ENCODE measurements around the gene JADE1.

The JADE1 gene

DNA sequence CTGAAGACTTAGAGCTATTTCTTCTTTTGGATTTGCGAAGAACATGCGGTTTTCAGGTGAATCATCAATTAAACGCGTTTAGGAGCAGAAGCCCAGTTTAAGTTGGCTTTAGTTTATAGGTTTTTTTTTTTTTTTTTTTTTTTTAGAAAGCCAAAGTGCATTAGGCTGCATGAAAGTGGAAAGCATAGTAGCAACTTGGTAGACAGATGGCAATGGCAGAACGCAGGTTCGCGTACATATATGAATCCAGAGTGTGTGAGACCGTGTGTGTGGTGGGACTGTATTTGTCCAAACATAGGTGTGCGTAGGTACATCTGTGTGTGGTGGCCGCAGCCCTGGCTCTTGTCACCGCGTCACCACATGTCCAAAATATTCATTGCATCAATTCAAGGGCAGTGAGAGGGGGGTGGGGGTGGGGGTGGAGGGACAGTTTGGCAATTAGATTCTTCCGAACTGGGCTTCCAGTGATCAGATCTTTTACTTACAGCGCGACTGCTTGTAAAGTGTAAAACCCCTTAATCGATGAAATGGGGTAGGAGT is 901 bp downstream of the JADE1 start:
- no peak for DNase-seq (ENCODE audit: low read depth in 1 of 2, low spot score in 1 of 2)

DNA sequence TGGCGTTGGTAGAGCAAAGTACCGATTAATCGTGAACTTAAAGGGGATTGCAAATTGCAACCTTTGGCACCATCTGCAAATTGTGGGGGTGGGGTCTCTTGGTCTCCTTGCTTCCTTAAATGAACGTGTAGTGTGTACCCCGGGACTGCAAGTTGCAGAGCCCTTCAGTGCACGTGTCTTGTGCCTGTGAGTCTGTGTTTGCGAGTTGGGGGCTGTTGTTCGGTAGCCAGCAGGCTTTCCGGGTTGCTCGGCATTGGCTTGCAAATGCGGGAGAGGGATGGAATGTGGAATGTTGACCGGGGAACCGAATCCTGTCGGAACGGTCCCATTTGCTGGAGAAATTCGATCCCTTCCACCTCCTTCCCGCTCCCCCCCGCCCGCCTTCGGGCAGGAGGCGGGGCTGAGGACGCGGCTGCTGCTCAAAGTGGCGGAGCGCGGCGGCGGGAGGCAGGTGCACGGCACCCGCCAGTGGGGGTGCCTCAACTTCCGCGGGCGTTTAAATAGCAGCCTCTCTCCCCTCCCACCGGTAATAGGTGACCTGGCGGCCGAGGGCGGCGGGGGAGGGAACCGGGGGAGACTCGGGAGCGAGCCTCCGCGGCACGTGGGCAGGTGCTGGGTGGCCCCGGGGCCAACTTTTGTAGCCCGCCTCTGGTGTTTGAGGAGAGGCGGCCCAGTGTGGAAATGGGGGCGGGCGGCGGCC is 1.5 kb downstream of the JADE1 start:
- DNase-seq (ENCODE audit: low read depth in 1 of 2, low spot score in 1 of 2) = peak; percentile 66 to 67

GRCh38 chr4:128811571-128812441 is 2.3 kb downstream of the JADE1 start:
- DNase-seq (ENCODE audit: low read depth in 1 of 2, low spot score in 1 of 2) = peak; percentile 61 to 70

GRCh38 chr4:128812442-128813235 is 3.1 kb downstream of the JADE1 start:
- no peak for DNase-seq (ENCODE audit: low read depth in 1 of 2, low spot score in 1 of 2)

DNA sequence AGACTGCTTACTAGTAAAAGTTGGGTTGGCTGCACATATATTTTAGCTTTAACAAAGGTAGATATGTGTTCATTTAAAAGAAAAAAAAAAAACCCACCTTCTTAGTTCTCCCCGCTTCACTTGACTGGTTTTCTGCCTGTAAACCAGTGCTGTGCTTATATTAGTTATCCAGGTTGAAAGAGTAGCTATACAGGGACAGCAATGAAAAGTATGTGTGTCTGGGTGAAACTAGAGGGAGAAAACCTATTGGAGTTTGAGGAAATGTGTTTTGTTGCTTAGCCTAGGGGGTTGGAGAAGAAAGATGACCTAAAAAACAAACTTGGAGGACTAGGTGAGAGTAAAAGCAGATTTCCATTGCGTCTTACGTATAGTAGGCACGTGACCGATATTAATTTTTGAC is 4.5 kb downstream of the JADE1 start:
- no peak for DNase-seq (ENCODE audit: low read depth in 1 of 2, low spot score in 1 of 2)

GRCh38 chr4:128818442-128818841 is 8.9 kb downstream of the JADE1 start:
- no peak for DNase-seq (ENCODE audit: low read depth in 1 of 2, low spot score in 1 of 2)

GRCh38 chr4:128819082-128819742 is 9.7 kb downstream of the JADE1 start:
- DNase-seq (ENCODE audit: low read depth in 1 of 2, low spot score in 1 of 2) = no peak

GRCh38 chr4:128820671-128821070 is 11.2 kb downstream of the JADE1 start:
- no peak for DNase-seq (ENCODE audit: low read depth in 1 of 2, low spot score in 1 of 2)

DNA sequence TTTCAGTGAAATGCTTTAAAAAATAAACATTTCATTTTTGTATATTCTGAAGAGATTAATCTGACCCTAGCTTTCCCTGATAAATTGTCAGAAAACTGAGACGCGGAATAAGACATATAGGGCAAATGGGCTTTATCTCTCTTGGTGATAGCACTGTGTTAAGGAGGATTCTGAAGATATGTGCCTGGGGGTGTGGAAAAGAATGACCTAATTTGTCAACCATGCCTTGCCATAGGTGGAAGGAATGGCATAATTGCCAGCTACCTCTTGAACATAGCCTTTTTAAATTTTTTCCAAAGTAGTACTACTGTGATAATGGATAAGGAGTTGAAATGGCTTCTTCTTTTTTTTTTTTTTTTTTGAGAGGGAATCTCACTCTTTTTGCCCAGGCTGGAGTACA is 11.7 kb downstream of the JADE1 start:
- no peak for DNase-seq (ENCODE audit: low read depth in 1 of 2, low spot score in 1 of 2)

GRCh38 chr4:128823025-128823661 is 13.6 kb downstream of the JADE1 start:
- no peak for DNase-seq (ENCODE audit: low read depth in 1 of 2, low spot score in 1 of 2)

DNA sequence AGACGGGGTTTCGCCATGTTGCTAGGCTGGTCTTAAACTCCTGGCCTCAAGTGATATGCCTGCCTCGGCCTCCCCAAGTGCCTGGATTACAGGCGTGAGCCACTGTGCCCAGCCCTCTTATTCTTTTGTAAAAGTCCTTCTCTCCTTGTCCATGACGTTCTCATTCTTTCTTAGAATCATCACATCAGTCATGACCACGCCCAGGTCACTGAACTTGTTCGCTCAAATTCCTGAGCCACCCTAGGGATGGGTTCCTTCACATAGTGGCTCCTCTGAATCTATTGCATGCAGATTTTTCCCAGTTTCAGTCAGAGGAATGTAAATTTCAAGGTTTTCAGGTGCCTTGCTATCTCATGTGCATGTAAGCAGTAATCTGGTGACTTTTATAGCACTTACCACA is 15.7 kb downstream of the JADE1 start:
- no peak for DNase-seq (ENCODE audit: low read depth in 1 of 2, low spot score in 1 of 2)

- no peak for DNase-seq (ENCODE audit: low read depth in 1 of 2, low spot score in 1 of 2)
These were observed 17.8 kb downstream of the JADE1 start for GRCh38 chr4:128827296-128827695.

DNA sequence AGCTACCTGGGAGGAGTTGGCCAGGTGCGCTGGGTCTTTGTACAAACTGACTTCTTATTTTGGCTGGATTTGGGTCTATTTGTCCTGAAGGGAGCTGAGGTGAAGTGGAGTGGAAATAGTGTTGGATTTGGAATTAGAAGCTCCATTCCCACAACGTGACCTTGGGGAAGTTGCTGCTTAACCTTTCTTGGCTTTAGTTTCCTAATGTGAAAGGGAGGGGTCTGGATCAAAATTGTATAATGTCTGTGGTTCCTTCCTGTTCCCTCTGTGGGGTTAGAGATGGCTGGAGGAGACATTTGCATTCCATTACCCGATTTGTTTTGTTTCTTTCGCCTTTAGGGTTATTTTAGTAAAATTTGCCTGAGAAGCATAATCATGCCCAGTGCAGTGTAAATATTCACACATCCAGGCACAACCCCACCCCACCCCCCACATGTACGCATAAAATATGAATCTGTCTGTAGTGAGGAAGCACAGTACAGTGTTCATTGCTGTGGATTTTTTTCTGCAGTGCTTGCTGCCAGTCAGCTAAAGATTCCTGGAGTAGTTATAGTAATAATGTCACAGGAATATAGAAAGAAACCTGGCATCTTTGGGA is 21.5 kb downstream of the JADE1 start:
- DNase-seq (ENCODE audit: low read depth in 1 of 2, low spot score in 1 of 2) = no peak

DNA sequence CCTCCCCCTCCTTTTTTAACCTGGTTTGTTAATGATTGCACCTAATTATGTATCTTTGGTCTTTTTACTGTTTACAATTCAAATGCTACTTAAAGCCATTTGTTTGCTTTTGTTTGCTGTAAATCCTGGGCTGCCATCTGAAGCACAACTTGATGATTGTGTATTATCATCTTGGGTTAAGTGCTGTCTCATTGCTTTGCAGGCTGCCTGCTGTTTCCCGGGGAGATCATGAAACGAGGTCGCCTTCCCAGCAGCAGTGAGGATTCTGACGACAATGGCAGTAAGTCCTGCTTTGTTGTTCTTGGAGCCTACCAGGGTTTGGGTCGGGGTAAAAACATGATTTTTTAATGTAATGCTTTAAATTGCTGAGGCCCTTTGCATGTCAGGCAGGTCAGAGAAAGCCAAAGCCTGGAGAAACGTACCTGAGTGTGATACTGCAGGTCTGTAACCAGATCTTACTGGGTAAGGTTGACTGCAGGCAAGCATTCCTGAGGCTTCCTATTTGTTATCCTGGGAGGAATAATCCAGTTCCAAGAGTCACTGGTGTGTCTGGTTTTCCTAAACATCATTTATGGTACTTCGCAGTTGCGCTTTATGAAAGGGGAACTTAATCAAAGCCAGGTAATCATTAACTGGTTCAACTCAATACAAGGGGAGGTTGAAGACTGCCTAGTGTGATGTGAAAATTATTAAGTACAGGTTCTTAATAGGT is 22.2 kb downstream of the JADE1 start:
- DNase-seq (ENCODE audit: low read depth in 1 of 2, low spot score in 1 of 2) = no peak

DNA sequence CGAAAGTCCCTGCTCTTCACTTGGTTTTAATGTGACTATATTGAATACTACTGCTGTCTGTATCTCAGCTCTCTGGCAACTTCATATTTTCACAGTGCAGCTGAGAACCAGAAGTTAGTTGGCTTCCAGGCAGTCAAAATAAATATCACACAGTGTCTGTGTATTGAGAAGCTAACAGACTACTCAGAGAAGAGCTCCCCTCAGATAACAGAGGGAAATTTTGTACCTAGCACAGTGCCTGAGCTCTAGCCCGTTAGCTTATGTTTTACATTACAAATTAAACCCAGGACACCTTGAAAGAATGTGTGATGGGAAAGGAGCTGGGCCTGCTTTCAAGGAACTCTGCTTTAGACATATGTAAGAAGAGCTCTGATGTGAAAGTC is 22.7 kb downstream of the JADE1 start:
- no peak for DNase-seq (ENCODE audit: low read depth in 1 of 2, low spot score in 1 of 2)

DNA sequence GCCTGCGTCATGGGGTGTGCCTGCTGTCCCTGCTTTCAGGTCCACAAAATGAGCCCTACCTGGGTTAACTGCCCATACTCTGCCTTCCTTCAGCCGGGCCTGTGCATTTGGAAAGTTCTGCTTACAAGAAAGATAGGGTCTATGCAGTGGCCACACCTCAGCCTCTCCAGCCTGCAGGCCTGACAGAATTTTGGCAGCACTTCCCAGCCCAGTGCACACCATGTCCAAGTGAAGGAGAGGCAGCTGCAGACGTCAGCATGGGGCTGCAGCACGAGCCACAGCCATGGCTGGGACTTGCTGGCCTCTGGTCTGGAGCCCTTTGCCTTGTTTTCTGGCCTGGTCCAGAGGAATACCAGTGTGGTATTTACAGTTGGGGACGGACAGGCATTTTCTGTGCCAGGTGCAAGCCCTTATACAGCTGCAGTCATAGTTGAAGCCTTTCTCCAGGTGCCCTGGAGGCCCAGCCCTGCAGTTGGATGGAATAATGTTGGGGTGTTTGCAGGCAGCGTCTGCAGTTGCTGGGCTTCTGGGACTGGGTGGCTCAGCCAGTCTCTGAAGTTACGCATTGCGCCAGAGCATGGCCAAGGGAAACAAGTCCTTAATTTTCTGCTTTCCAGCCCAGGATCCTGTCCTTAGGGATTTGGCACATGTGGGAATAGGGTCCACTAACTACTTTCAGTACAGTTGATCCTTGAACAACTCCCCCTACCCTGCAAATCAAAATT is 26.2 kb downstream of the JADE1 start:
- DNase-seq (ENCODE audit: low read depth in 1 of 2, low spot score in 1 of 2) = no peak

DNA sequence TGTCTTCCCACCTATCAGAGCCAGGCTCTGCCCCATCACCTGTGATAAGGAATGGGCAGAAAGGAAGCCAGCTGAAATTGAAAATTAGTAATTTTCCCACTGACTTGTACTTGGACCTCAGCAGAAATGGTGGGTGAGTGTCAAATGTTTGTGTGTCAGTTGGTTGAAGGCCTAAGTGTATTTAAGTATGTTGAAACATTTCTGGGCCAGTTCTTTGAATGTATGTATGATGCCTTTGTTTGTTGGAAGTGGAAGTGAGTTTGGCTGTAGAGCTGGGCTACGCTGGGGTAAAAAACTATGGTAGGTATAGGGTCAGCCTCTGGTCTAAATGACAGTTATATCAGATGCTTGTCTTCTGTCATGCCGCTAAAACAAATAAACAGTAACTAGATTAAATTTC is 27.7 kb downstream of the JADE1 start:
- no peak for DNase-seq (ENCODE audit: low read depth in 1 of 2, low spot score in 1 of 2)

GRCh38 chr4:128837679-128838078 is 28.2 kb downstream of the JADE1 start:
- DNase-seq (ENCODE audit: low read depth in 1 of 2, low spot score in 1 of 2) = no peak

Measured in stimulated activated CD4-positive, alpha-beta T cell treated with anti-CD3 and anti-CD28 coated beads, Interleukin-15, amount 100 ng/mL, for 1 hour (primary cell).